ENCODE measurements around the gene GDF11. TPM values are rescaled to one million over a fixed set of nuclear protein-coding genes. Genes with fewer than 3 reads are reported as not detected.

Gene GDF11
- total and polyA plus RNA-seq, 2 of the 8 experiments (the other 6 are each of a cell fraction or from before 2014, with no cell fraction given), result 12.1 to 15.1 TPM

DNA sequence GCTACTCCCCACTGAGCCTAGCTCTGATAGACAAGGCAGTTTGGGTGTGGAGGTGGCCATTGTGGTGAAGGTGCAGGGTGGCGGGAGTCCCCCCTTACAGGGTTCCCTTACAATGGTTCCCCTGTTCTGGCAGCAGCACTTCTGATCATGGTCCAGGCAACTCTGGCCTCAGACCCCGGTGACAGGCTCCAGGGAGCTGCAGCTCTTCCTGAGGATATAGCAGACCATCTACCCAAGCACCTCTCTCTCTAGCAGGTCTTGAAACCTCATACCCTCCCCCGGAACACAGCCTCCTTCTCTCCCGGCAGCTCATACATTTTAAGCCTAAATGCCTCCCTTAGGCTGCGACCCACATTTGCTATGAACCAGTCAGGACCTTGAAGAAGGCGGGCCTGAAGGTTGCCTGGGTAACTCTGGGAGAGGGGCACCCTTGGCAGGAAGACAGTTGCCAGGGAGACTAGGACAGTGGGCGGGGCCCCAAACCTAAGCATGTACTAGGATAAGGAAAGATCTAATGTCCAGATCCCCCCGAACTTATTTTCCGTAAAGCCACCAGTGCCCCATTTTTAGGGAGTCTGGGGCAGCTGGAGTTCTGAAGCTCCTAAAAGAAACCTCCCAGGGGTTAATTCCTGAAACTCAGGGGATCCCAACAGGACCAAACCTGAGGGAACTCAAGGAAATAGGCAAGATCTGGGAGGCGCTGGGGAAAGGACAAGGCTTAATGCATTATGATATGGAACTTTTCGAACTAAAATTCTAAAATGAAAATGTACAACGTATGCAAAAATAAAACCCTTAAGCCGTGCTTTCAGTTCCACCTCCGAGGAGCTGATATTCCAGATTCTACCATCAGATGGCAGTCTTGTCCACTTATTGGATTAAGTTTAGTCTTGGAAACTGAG, 4.5 kb upstream of the GDF11 start (continued):
- TF ChIP-seq CTCF (IDR thresholded peaks at IDR 0.05; ENCODE audit: control extremely low read depth in 1 of 3, insufficient read depth in 1 of 3, low read depth in 1 of 3, low read length in 3 of 3), result peak in 2 of 3 experiments; percentile 70 to 84; a peak in 3 of 4 replicates
- TF ChIP-seq SIRT6 (IDR thresholded peaks at IDR 0.05; ENCODE audit: low read length), result no peak
- TF ChIP-seq BACH1 (IDR thresholded peaks at IDR 0.05; ENCODE audit: low read length), result no peak
- TF ChIP-seq RBBP5 (IDR thresholded peaks at IDR 0.05; ENCODE audit: borderline replicate concordance, low read depth, low read length), result no peak
- no peak for TF ChIP-seq MAX (IDR thresholded peaks at IDR 0.05)
- no peak for TF ChIP-seq CHD1 (IDR thresholded peaks at IDR 0.05; ENCODE audit: low read depth, low read length)
- TF ChIP-seq ASH2L (IDR thresholded peaks at IDR 0.05; ENCODE audit: low read length), result peak; percentile 52
- TF ChIP-seq YY1 (IDR thresholded peaks at IDR 0.05; ENCODE audit: low read depth, low read length), result peak; percentile 73; the same call in 1 of the 2 replicates
- TF ChIP-seq SUZ12 (IDR thresholded peaks at IDR 0.05; ENCODE audit: low read length), result no peak
- no peak for TF ChIP-seq CEBPB (IDR thresholded peaks at IDR 0.05; ENCODE audit: low read depth, low read length)
- 0 out of 2 replicates have a peak, but pooled peaks have one; percentile 24 for TF ChIP-seq PHF8 (conservative IDR thresholded peaks at IDR 0.05; ENCODE audit: low read depth, low read length)
- TF ChIP-seq CREB1 (IDR thresholded peaks at IDR 0.05), result no peak; the same call in 1 of the 2 replicates
- TF ChIP-seq EP300 (IDR thresholded peaks at IDR 0.05; ENCODE audit: borderline replicate concordance in 1 of 2, low read depth in 2 of 2, low read length in 2 of 2), result no peak
- no peak for TF ChIP-seq POU5F1 (IDR thresholded peaks at IDR 0.05; ENCODE audit: low read depth, low read length)
- TF ChIP-seq JUND (IDR thresholded peaks at IDR 0.05; ENCODE audit: low read length), result no peak
- TF ChIP-seq RAD21 (IDR thresholded peaks at IDR 0.05 in 1 of 2, conservative IDR thresholded peaks at IDR 0.05 in 1 of 2; ENCODE audit: low read depth in 2 of 2, low read length in 2 of 2), result peak; percentile 91 to 92
- TF ChIP-seq KDM1A (IDR thresholded peaks at IDR 0.05; ENCODE audit: borderline replicate concordance, low read length), result no peak
- 0 out of 2 replicates have a peak, but pooled peaks have one; percentile 15 for TF ChIP-seq MAFK (IDR thresholded peaks at IDR 0.05; ENCODE audit: low read depth, low read length)
- TF ChIP-seq CTBP2 (IDR thresholded peaks at IDR 0.05; ENCODE audit: borderline replicate concordance, insufficient read depth, insufficient read length, low read length), result no peak
- TF ChIP-seq SP2 (IDR thresholded peaks at IDR 0.05; ENCODE audit: low read length), result peak; percentile 9; the same call in 1 of the 2 replicates

Measured in H1 (cell line).